Left lung (tissue), 10 donors: ENCODE data around the gene PRKN. TPM values are rescaled to one million over a fixed set of nuclear protein-coding genes. Genes with fewer than 3 reads are reported as not detected.

ENCODE experiments used
- ATAC-seq: fragments of 200-7000 bp; cut with Tn5 transposase; one replicate; pipeline ENCODE4 v1.9.1; 2020; ENCODE audit warnings: moderate library complexity
- DNase-seq, 4 donors: peaks; one replicate each; pipeline ENCODE4 v3.0.0-alpha.2; 2013 to 2020
- H3K27ac ChIP-seq, 2 donors: fragments of 200-600 bp; sonication (generic) in 1 of 2; one replicate each; pipeline versions ENCODE4 v1.5.0 to v1.8.0; 2020 to 2021
- H3K27me3 ChIP-seq, 2 donors: fragments of 200-600 bp; sonication (generic) in 1 of 2; one replicate each; pipeline versions ENCODE4 v1.5.0 to v1.8.0; 2020 to 2021
- H3K36me3 ChIP-seq, 2 donors: fragments of 200-600 bp; sonication (generic) in 1 of 2; one replicate each; pipeline versions ENCODE4 v1.5.0 to v1.8.0; 2020 to 2021
- H3K4me1 ChIP-seq, 2 donors: fragments of 200-600 bp; one replicate each; pipeline ENCODE4 v1.8.0; 2021
- H3K4me3 ChIP-seq, 2 donors: fragments of 200-600 bp; sonication (generic) in 1 of 2; one replicate each; pipeline versions ENCODE4 v1.5.0 to v1.8.0; 2020 to 2021; ENCODE audit warnings: mild to moderate bottlenecking in 1 of 2
- H3K9me3 ChIP-seq, 2 donors: fragments of 200-600 bp; sonication (generic) in 1 of 2; one replicate each; pipeline versions ENCODE4 v1.5.0 to v1.8.0; 2020 to 2021
- intact Hi-C, 2 donors: fragments of 100-400 bp; cut with DNase I; formaldehyde crosslinking; loops; one replicate each; pipeline versions ENCODE4 v1.11.2 to v1.14.2; 2022
- polyA plus RNA-seq, 6 donors: library from polyadenylated mRNA; unstranded; fragments of 120-200 nt; gene quantifications; one replicate each; pipeline ENCODE4 v1.2.1, GENCODE V29; 2013; ENCODE audit not compliant: insufficient read length in 6 of 6
- total RNA-seq, 2 donors: library from RNA; stranded (reverse); fragmentation: NEBNext Ultra II Directional; extraction: Animal tissue kit (Norgen Biotek cat#: 25700); gene quantifications; one replicate each; pipeline ENCODE4 v1.2.1, GENCODE V29; 2021
- TF ChIP-seq, protein P1 (sequence below), 2 donors: fragments of 200-600 bp; sonication (generic) in 1 of 2; IDR thresholded peaks; one replicate each; pipeline versions ENCODE4 v1.5.0 to v1.8.0; 2021; ENCODE audit warnings: antibody characterized with exemption in 2 of 2
- donor health status: DM: no; HTN: yes; CAD: no.
- donor health status: DM: no; HTN: no; CAD: no.

The PRKN gene
- total and polyA plus RNA-seq, 8 donors = 1.9 to 4.3 (median 2.5) TPM

GRCh38 chr6:162200945-162201690 lies 526.4 kb downstream of the PRKN start:
- H3K4me1 ChIP-seq = no peaks in the 10 kb centered on the region
- no peak overlapping the region for H3K4me3 ChIP-seq
- DNase-seq (no peak), ATAC-seq (no peak)
- no peaks in the 10 kb centered on the region for H3K27me3 ChIP-seq
- no peaks in the 10 kb centered on the region for H3K9me3 ChIP-seq
- TF ChIP-seq, protein P1, sequence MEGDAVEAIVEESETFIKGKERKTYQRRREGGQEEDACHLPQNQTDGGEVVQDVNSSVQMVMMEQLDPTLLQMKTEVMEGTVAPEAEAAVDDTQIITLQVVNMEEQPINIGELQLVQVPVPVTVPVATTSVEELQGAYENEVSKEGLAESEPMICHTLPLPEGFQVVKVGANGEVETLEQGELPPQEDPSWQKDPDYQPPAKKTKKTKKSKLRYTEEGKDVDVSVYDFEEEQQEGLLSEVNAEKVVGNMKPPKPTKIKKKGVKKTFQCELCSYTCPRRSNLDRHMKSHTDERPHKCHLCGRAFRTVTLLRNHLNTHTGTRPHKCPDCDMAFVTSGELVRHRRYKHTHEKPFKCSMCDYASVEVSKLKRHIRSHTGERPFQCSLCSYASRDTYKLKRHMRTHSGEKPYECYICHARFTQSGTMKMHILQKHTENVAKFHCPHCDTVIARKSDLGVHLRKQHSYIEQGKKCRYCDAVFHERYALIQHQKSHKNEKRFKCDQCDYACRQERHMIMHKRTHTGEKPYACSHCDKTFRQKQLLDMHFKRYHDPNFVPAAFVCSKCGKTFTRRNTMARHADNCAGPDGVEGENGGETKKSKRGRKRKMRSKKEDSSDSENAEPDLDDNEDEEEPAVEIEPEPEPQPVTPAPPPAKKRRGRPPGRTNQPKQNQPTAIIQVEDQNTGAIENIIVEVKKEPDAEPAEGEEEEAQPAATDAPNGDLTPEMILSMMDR (IDR thresholded peaks at IDR 0.05) = no peak
- no peaks in the 10 kb centered on the region for H3K36me3 ChIP-seq
- no peak overlapping the region for H3K27ac ChIP-seq
- intact Hi-C loops = no loop called here

DNA sequence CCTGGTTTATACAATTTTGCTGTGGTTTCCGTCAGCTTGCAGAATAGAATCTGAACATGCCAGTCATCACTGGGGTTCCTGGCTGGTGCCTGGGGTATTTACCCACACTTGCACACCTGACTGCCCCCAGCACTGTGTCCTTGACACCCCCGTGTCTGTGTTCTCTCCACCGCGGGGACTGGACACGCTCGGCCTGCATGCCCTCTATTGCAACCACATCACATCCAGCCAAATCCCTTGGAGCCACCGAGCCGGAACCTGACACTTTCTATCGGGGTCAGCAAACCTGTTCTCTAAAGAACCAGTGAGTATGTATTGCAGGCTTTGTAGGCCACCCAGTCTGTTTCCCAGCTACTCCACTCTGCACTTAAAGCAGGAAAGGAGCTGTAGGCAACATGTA lies 527.5 kb downstream of the PRKN start:
- no peak for ATAC-seq
- no peak for DNase-seq

DNA sequence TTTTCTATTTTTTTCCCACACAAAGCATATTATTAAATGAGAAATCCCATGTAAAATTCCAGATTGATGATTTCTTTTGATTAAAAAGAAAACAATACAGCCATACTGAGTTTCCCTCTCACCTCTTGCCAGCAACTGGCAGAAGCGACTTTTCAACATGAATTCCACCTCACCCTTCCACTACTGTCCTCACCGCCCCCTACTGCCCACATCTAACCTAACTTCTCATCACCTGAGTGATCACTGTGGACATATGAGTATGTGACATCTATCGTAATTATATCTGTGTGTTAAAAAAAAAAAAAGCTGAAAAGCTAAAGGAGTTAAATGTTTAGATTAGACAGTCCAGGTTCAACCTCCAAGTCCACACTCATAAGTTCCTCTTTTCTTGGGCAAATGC lies 528.6 kb downstream of the PRKN start:
- Histone ChIP-seq H3K27me3 (no peaks in the 10 kb centered on the region), H3K36me3 (no peaks in the 10 kb centered on the region), H3K4me1 (no peaks in the 10 kb centered on the region), H3K4me3 (no peak overlapping the region), H3K27ac (no peak overlapping the region), H3K9me3 (no peaks in the 10 kb centered on the region)
- TF ChIP-seq, protein P1 (IDR thresholded peaks at IDR 0.05) = no peak
- intact Hi-C loops = no loop called here
- ATAC-seq (no peak), DNase-seq (no peak)

More for the DNA sequence above, 527.5 kb downstream of the PRKN start:
- Histone ChIP-seq H3K4me3 (no peak overlapping the region), H3K27me3 (no peaks in the 10 kb centered on the region), H3K27ac (no peak overlapping the region), H3K36me3 (no peaks in the 10 kb centered on the region), H3K9me3 (no peaks in the 10 kb centered on the region), H3K4me1 (no peaks in the 10 kb centered on the region)
- TF ChIP-seq, protein P1 (IDR thresholded peaks at IDR 0.05) = no peak
- intact Hi-C loops = no loop called here

DNA sequence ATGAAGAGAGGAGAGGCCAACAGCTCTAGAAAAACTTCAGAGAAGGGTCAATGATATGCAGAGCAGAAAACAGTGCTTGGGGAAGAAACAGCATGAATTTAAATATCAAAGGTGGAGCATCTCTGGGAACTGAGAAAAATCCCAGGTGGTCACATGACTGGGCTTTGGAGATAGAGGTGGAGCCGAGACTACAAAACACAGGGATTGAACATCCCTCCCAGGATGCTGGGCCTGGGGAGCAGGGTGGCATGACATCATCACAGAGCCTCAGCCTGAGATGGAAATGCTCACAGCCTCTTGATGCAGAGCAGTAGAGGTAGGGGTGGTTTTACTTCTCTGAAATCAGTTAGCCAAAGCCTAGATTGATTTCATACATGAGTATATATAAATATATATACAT lies 529.5 kb downstream of the PRKN start:
- no peak overlapping the region for H3K27ac ChIP-seq
- no peaks in the 10 kb centered on the region for H3K27me3 ChIP-seq
- ATAC-seq = no peak
- TF ChIP-seq, protein P1 (IDR thresholded peaks at IDR 0.05) = no peak
- no peaks in the 10 kb centered on the region for H3K36me3 ChIP-seq
- intact Hi-C loops = no loop called here
- H3K9me3 ChIP-seq = no peaks in the 10 kb centered on the region
- no peak overlapping the region for H3K4me3 ChIP-seq
- DNase-seq = no peak
- H3K4me1 ChIP-seq = no peaks in the 10 kb centered on the region

GRCh38 chr6:162195441-162195840 lies 532.1 kb downstream of the PRKN start:
- H3K4me1 ChIP-seq = no peaks in the 10 kb centered on the region
- TF ChIP-seq, protein P1 (IDR thresholded peaks at IDR 0.05) = no peak
- intact Hi-C loops = no loop called here

More at GRCh38 chr6:162195441-162195840, 532.1 kb downstream of the PRKN start:
- H3K9me3 ChIP-seq = no peaks in the 10 kb centered on the region
- no peak overlapping the region for H3K4me3 ChIP-seq
- H3K27me3 ChIP-seq = no peaks in the 10 kb centered on the region
- no peaks in the 10 kb centered on the region for H3K36me3 ChIP-seq
- H3K27ac ChIP-seq = no peak overlapping the region
- no peak for DNase-seq
- ATAC-seq = no peak
